Measurements from ENCODE around the gene MYF5. TPM values are rescaled to one million over a fixed set of nuclear protein-coding genes. Genes with fewer than 3 reads are reported as not detected.

MYF5 gene
- total and polyA plus RNA-seq, 9 donors = not detected

- Histone ChIP-seq H3K4me3 (no peak overlapping the region), H3K36me3 (no peaks in the 10 kb centered on the region), H3K27ac (no peak overlapping the region), H3K4me1 (ENCODE audit: insufficient read depth) (no peaks in the 10 kb centered on the region), H3K27me3 (no peaks in the 10 kb centered on the region), H3K9me3 (peaks cover 0 to 4% of the 10 kb centered on the region in 2 donors)
- intact Hi-C loops (cut with DNase I) = no loop called here
- DNase-seq = no peak
- TF ChIP-seq POLR2A (IDR thresholded peaks at IDR 0.05) = no peak
- no peak for TF ChIP-seq EP300 (IDR thresholded peaks at IDR 0.05)
- TF ChIP-seq CTCF (IDR thresholded peaks at IDR 0.05) = no peak
- 66 to 72% (median 71%) methylated on average over 10 of the region's 10 CpGs for WGBS, 3 donors
These were observed 7.8 kb upstream of the MYF5 start for GRCh38 chr12:80708975-80709328.

- no peaks in the 10 kb centered on the region for H3K36me3 ChIP-seq
- H3K4me3 ChIP-seq = no peak overlapping the region
- H3K27ac ChIP-seq = no peak overlapping the region
- no peaks in the 10 kb centered on the region for H3K27me3 ChIP-seq
- TF ChIP-seq EP300 (IDR thresholded peaks at IDR 0.05) (no peak), CTCF (IDR thresholded peaks at IDR 0.05) (no peak), POLR2A (IDR thresholded peaks at IDR 0.05) (no peak)
- peaks cover 0 to 4% of the 10 kb centered on the region in 2 donors for H3K9me3 ChIP-seq
- 77 to 82% (median 78%) methylated on average over 20 of the region's 20 CpGs for WGBS, 3 donors
- intact Hi-C loops (cut with DNase I) = no loop called here
- DNase-seq = no peak
- H3K4me1 ChIP-seq (ENCODE audit: insufficient read depth) = no peaks in the 10 kb centered on the region
These were observed 6.6 kb upstream of the MYF5 start for GRCh38 chr12:80709811-80710726.

GRCh38 chr12:80710727-80711449 is 5.8 kb upstream of the MYF5 start:
- Histone ChIP-seq H3K9me3 (peaks cover 0 to 4% of the 10 kb centered on the region in 2 donors), H3K4me3 (no peak overlapping the region), H3K27ac (no peak overlapping the region), H3K27me3 (no peaks in the 10 kb centered on the region), H3K4me1 (ENCODE audit: insufficient read depth) (no peaks in the 10 kb centered on the region), H3K36me3 (no peaks in the 10 kb centered on the region)
- TF ChIP-seq CTCF (IDR thresholded peaks at IDR 0.05) (no peak), POLR2A (IDR thresholded peaks at IDR 0.05) (no peak), EP300 (IDR thresholded peaks at IDR 0.05) (no peak)
- DNase-seq = no peak
- 94 to 100% (median 96%) methylated on average over 1 of the region's 1 CpG for WGBS, 3 donors
- intact Hi-C loops (cut with DNase I) = no loop called here

GRCh38 chr12:80711866-80712265 is 4.8 kb upstream of the MYF5 start:
- intact Hi-C loops (cut with DNase I) = no loop called here
- no peak for DNase-seq
- Histone ChIP-seq H3K9me3 (peaks cover 0 to 4% of the 10 kb centered on the region in 2 donors), H3K36me3 (no peaks in the 10 kb centered on the region), H3K27me3 (no peaks in the 10 kb centered on the region), H3K4me1 (ENCODE audit: insufficient read depth) (no peaks in the 10 kb centered on the region), H3K4me3 (no peak overlapping the region), H3K27ac (no peak overlapping the region)
- WGBS, 3 donors = 66 to 77% (median 75%) methylated on average over 1 of the region's 1 CpG
- TF ChIP-seq EP300 (IDR thresholded peaks at IDR 0.05) = no peak
- TF ChIP-seq POLR2A (IDR thresholded peaks at IDR 0.05) = no peak
- no peak for TF ChIP-seq CTCF (IDR thresholded peaks at IDR 0.05)

All from ovary (tissue), 9 donors.